Naive thymus-derived CD8-positive, alpha-beta T cell (primary cell): ENCODE results near the gene COA8. TPM values are rescaled to one million over a fixed set of nuclear protein-coding genes. Genes with fewer than 3 reads are reported as not detected.

ENCODE experiments used
- ATAC-seq, 2 donors: fragments of 150-1000 bp; cut with Tn5 transposase in 1 of 2; sonication (Bioruptor Pico), chemical (Tn5 transposase) in 1 of 2; 1 replicate in 1 of 2; 2 replicates in 1 of 2; pipeline ENCODE4 v1.10.0; 2021; ENCODE audit warnings: mild to moderate bottlenecking in 2 of 2, moderate library complexity in 2 of 2
- POLR2A ChIA-PET: fragments of 350-600 bp; sonication (Branson Sonifier 250); formaldehyde crosslinking; loops from one replicate; lab custom pipeline; 2021; ENCODE audit warnings: antibody characterized with exemption; lab: Charles Lee
- DNase-seq, 10 donors: peaks; one replicate each; pipeline versions ENCODE4 v3.0.0 to v3.0.0-alpha.2; 2020 to 2022
- H3K27ac Mint-ChIP-seq, 10 donors: one replicate each; pipeline ENCODE4 v1.8.0; 2020 to 2022; ENCODE audit warnings: mild to moderate bottlenecking in 10 of 10, mixed read lengths in 10 of 10, moderate library complexity in 4 of 10, inconsistent platforms in 1 of 10
- H3K27me3 Mint-ChIP-seq, 5 donors: one replicate each; pipeline ENCODE4 v1.8.0; 2021 to 2022; ENCODE audit warnings: mixed read lengths in 5 of 5
- H3K36me3 Mint-ChIP-seq, 3 donors: one replicate each; pipeline ENCODE4 v1.8.0; 2020 to 2022; ENCODE audit warnings: mixed read lengths in 3 of 3, mild to moderate bottlenecking in 2 of 3, inconsistent platforms in 1 of 3
- H3K4me1 Mint-ChIP-seq, 4 donors: one replicate each; pipeline ENCODE4 v1.8.0; 2021 to 2022; ENCODE audit warnings: mixed read lengths in 4 of 4
- H3K4me3 Mint-ChIP-seq, 10 donors: one replicate each; pipeline ENCODE4 v1.8.0; 2020 to 2022; ENCODE audit warnings: mild to moderate bottlenecking in 10 of 10, mixed read lengths in 10 of 10, moderate library complexity in 6 of 10, inconsistent platforms in 1 of 10
- H3K9me3 Mint-ChIP-seq, 9 donors: one replicate each; pipeline ENCODE4 v1.8.0; 2020 to 2022; ENCODE audit warnings: mixed read lengths in 9 of 9, mild to moderate bottlenecking in 3 of 9, inconsistent platforms in 1 of 9, moderate library complexity in 1 of 9
- polyA plus RNA-seq, 3 donors: library from polyadenylated mRNA; unstranded; fragments of 300-500 nt; fragmentation: Illumina TruSeq; gene quantifications; one replicate each; pipeline ENCODE4 v1.2.3, GENCODE V29; 2021
- total RNA-seq, 8 experiments: library from RNA in 2 of 8; stranded (reverse) in 2 of 8; gene quantifications; one replicate each; pipeline ENCODE4 v1.2.3 and lab custom pipeline; 2021 to 2026

Gene COA8
- total and polyA plus RNA-seq, 5 experiments from 2014 or later, result 27.4 to 72.0 (median 47.3) TPM

- POLR2A ChIA-PET, result interaction anchor here (1.7 kb wide), 1 partner anchor 12 kb away, joined by 4 read pairs; no protein-coding TSS in a partner anchor
- peaks cover 0 to 2% (median 0%) of the 10 kb centered on the region in 5 donors for H3K27me3 Mint-ChIP-seq
- no peaks in the 10 kb centered on the region for H3K9me3 Mint-ChIP-seq
- H3K27ac Mint-ChIP-seq, result no peak overlapping the region
- peaks cover 0 to 4% (median 0%) of the 10 kb centered on the region in 3 donors for H3K36me3 Mint-ChIP-seq
- no peak for ATAC-seq
- H3K4me3 Mint-ChIP-seq, result peak overlapping the region in 1 of 10 donors; percentile 37
- peaks cover 17 to 33% (median 26%) of the 10 kb centered on the region in 4 donors for H3K4me1 Mint-ChIP-seq
- DNase-seq, result no peak
Observed at GRCh38 chr14:103533137-103533998, 29.4 kb upstream of the COA8 start.

DNA sequence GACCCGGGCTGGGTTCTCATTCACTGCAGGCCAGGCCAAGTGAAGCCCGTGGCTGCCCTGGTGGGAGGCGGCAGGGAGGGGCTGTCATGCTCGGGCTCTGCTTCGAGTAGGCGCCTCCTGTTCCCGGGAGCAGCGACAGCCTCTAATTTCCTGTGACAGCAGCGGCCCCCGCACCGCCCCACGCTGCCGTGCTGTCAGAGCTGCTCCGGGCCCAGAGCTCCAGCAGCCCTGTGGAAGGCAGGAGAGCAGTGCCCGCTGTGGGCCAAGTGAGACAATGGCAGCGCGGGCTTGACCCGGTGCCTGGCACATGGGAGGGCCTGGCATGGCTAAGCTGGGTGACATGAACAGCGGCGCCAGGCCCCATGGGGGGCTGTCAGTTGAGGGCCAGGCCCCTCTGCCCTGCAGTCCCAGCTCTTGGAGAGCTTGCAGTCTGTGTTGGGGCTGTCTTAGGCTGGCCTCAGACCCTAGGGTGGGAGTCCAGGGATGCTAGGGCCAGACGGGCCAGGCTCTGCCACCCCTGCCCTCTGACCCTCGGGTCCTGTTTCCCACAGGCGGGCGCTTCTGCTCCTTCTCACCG, 28.7 kb upstream of the COA8 start:
- Mint-ChIP-seq H3K36me3 (peaks cover 0 to 4% (median 0%) of the 10 kb centered on the region in 3 donors), H3K9me3 (no peaks in the 10 kb centered on the region), H3K27me3 (no peaks in the 10 kb centered on the region), H3K4me1 (peaks cover 16 to 27% (median 22%) of the 10 kb centered on the region in 4 donors), H3K4me3 (no peak overlapping the region), H3K27ac (no peak overlapping the region)
- POLR2A ChIA-PET, result interaction anchor here (1.7 kb wide), 1 partner anchor 11 kb away, joined by 4 read pairs; no protein-coding TSS in a partner anchor
- no peak for ATAC-seq
- DNase-seq, result no peak

DNA sequence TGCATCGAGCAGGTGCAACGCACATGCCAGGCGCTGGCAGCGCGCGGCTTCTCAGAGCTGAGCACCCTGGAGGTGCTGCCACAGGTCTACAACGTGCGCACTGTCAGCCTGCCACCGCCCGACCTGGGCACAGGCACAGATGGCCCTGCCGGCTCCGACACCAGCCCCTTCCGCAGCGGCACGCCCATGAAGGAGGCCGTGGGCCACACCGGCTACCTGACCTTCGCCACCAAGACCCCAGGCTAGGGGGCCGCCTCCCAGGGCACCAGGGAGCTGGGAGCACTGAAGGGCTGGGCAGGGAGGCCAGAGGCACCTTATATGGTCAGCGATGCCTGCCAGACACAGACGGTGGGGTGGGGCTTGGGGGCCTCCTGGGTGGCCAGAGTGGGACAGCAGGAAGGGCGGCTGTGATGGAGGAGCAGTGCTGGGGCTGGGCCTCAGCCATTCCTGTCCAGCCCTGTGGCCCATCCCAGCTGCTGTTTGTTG, 28.1 kb upstream of the COA8 start:
- Mint-ChIP-seq H3K4me3 (no peak overlapping the region), H3K9me3 (no peaks in the 10 kb centered on the region), H3K36me3 (peaks cover 0 to 4% (median 0%) of the 10 kb centered on the region in 3 donors), H3K27me3 (no peaks in the 10 kb centered on the region), H3K27ac (no peak overlapping the region), H3K4me1 (peaks cover 13 to 26% (median 19%) of the 10 kb centered on the region in 4 donors)
- POLR2A ChIA-PET, result no interaction called here
- ATAC-seq (no peak), DNase-seq (no peak)

GRCh38 chr14:103535081-103535890, 27.5 kb upstream of the COA8 start:
- no peak overlapping the region for H3K27ac Mint-ChIP-seq
- no peak for DNase-seq
- H3K27me3 Mint-ChIP-seq, result no peaks in the 10 kb centered on the region
- ATAC-seq, result no peak
- H3K9me3 Mint-ChIP-seq, result no peaks in the 10 kb centered on the region
- peaks cover 9 to 19% (median 13%) of the 10 kb centered on the region in 4 donors for H3K4me1 Mint-ChIP-seq
- H3K4me3 Mint-ChIP-seq, result no peak overlapping the region
- POLR2A ChIA-PET, result interaction anchor here (0.6 kb wide), 1 partner anchor 1399 kb away, joined by 4 read pairs; no protein-coding TSS in a partner anchor
- peaks cover 0 to 2% (median 0%) of the 10 kb centered on the region in 3 donors for H3K36me3 Mint-ChIP-seq

DNA sequence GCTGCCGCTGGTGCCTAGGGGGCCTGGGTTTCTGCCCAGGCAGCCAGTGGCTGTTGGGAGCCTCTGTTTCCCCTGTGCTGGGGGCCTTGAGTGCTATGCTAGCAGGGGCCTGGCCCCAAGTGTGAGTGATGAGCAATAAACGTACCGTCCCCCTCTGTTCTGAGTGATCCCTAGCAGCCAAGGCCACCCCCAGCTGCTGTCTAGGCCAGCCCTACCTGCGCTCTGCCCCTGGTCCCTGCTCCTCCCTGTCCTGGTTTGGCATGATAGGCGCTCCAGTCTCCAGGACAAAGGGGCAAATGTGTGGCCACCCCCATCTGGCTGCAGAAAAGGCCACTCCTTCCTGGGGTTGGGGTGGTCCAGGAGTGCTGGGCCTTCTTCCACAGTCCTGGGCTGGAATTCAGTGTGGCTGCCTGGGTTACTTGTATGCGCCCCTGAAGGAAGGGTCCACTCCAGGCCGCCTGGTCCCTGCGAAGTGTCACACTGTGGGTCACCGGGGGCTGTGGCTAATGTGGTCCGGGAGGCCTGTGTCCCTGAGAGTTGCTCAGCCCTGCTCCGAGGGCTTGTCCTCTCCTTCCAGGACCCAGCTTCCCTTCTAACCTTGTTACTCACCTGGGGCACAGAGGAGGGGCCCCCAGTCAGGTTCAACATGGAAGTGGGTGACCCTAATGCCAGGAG, 26.7 kb upstream of the COA8 start:
- POLR2A ChIA-PET, result interaction anchor here (0.6 kb wide), 1 partner anchor 1400 kb away, joined by 4 read pairs; no protein-coding TSS in a partner anchor
- no peak overlapping the region for H3K4me3 Mint-ChIP-seq
- DNase-seq, result no peak
- peaks cover 0 to 2% (median 0%) of the 10 kb centered on the region in 3 donors for H3K36me3 Mint-ChIP-seq
- H3K4me1 Mint-ChIP-seq, result peaks cover 4 to 12% (median 8%) of the 10 kb centered on the region in 4 donors
- peak overlapping the region in 1 of 10 donors; percentile 59 for H3K27ac Mint-ChIP-seq
- no peaks in the 10 kb centered on the region for H3K27me3 Mint-ChIP-seq
- H3K9me3 Mint-ChIP-seq, result no peaks in the 10 kb centered on the region
- ATAC-seq, result no peak

- POLR2A ChIA-PET, result no interaction called here
- ATAC-seq, result no peak
- Mint-ChIP-seq H3K27ac (peak overlapping the region in 4 of 10 donors; percentile 13 to 85 (median 56)), H3K4me3 (no peak overlapping the region), H3K27me3 (no peaks in the 10 kb centered on the region), H3K4me1 (peaks cover 1 to 5% (median 3%) of the 10 kb centered on the region in 4 donors), H3K9me3 (no peaks in the 10 kb centered on the region), H3K36me3 (peaks cover 0 to 2% (median 0%) of the 10 kb centered on the region in 3 donors)
- DNase-seq, result peak in 1 of 10 donors; percentile 2
Observed at GRCh38 chr14:103536693-103537092, 26.1 kb upstream of the COA8 start.

GRCh38 chr14:103537175-103537990, 25.4 kb upstream of the COA8 start:
- peak overlapping the region in 1 of 10 donors; percentile 4 for H3K4me3 Mint-ChIP-seq
- DNase-seq (peak in 1 of 10 donors; percentile 1), ATAC-seq (no peak)
- H3K27ac Mint-ChIP-seq, result peak overlapping the region in 4 of 10 donors; percentile 13 to 85 (median 61)
- peaks cover 0 to 2% (median 0%) of the 10 kb centered on the region in 3 donors for H3K36me3 Mint-ChIP-seq
- no peaks in the 10 kb centered on the region for H3K9me3 Mint-ChIP-seq
- H3K4me1 Mint-ChIP-seq, result peaks cover 0 to 3% (median 2%) of the 10 kb centered on the region in 4 donors
- POLR2A ChIA-PET, result no interaction called here
- H3K27me3 Mint-ChIP-seq, result no peaks in the 10 kb centered on the region

- POLR2A ChIA-PET, result interaction anchor here (1.1 to 1.6 kb wide), 2 partner anchors 23 kb away, joined by 3 to 4 read pairs; no protein-coding TSS in a partner anchor
- Mint-ChIP-seq H3K27me3 (peaks cover 0 to 1% (median 0%) of the 10 kb centered on the region in 5 donors), H3K4me1 (peaks cover 0 to 3% (median 2%) of the 10 kb centered on the region in 4 donors), H3K9me3 (no peaks in the 10 kb centered on the region), H3K4me3 (no peak overlapping the region), H3K36me3 (peaks cover 0 to 2% (median 0%) of the 10 kb centered on the region in 3 donors), H3K27ac (no peak overlapping the region)
- peak in 1 of 10 donors; percentile 3 for DNase-seq
- no peak for ATAC-seq
Observed at GRCh38 chr14:103538291-103539055, 24.3 kb upstream of the COA8 start.

DNA sequence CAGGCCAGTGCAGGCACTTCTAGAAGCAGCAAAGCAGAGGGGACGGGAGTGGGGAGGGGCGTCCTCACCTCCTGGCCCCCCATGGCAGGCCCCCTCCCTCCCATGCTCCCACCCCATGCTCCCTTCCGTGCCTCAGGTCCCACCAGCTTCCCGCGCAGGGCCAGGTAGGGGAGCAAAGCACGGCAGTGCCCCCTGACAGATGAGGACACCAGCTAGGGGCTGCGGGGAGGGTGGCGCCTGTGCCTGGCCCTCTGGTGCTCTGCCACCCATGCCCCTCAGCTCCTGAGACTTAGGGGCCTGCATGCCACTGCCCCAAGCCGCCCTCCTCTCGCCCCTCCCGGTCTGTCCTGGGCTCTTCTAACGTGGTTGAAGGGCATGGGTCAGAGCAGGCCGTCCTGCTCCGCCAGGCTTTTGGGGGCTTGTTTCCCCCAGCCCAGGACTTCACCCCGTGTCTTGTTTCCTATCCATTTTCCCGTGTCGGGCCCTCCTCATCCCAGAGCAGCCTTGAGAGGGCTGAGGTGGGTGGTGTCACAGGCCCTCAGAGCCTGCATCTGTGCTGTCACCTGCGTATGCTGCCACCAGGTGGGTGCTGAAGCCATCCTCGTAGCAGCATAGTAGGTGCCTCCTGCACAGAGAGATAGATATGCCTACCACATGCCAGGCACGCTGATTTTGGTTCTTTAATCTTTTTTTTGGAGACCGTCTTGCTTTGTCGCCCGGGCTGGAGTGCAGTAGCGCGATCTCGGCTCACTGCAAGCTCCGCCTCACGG, 23.5 kb upstream of the COA8 start:
- H3K4me3 Mint-ChIP-seq, result no peak overlapping the region

More for the DNA sequence above, 23.5 kb upstream of the COA8 start:
- Mint-ChIP-seq H3K27me3 (peaks cover 0 to 1% (median 0%) of the 10 kb centered on the region in 5 donors), H3K27ac (no peak overlapping the region), H3K4me1 (peaks cover 0 to 3% (median 2%) of the 10 kb centered on the region in 4 donors), H3K36me3 (no peaks in the 10 kb centered on the region), H3K9me3 (no peaks in the 10 kb centered on the region)
- DNase-seq, result no peak
- POLR2A ChIA-PET, result interaction anchor here (1.1 to 1.6 kb wide), 2 partner anchors 23 kb away, joined by 3 to 4 read pairs; no protein-coding TSS in a partner anchor
- peak; percentile 31 to 33 for ATAC-seq
